Stimulated activated CD4-positive, alpha-beta T cell treated with anti-CD3 and anti-CD28 coated beads, Interleukin-4, amount 100 ng/mL, for 48 hours (primary cell): ENCODE data around the gene ANGPTL8.

ENCODE experiments used
- DNase-seq, 2 donors: peaks; one replicate each; pipeline ENCODE4 v3.0.0-alpha.2; 2020; ENCODE audit warnings: low read depth in 2 of 2

ANGPTL8 gene

GRCh38 chr19:11291415-11291814 is 52.0 kb downstream of the ANGPTL8 start:
- DNase-seq = no peak
